ENCODE data around the gene PRKAG2.

The PRKAG2 gene

DNA sequence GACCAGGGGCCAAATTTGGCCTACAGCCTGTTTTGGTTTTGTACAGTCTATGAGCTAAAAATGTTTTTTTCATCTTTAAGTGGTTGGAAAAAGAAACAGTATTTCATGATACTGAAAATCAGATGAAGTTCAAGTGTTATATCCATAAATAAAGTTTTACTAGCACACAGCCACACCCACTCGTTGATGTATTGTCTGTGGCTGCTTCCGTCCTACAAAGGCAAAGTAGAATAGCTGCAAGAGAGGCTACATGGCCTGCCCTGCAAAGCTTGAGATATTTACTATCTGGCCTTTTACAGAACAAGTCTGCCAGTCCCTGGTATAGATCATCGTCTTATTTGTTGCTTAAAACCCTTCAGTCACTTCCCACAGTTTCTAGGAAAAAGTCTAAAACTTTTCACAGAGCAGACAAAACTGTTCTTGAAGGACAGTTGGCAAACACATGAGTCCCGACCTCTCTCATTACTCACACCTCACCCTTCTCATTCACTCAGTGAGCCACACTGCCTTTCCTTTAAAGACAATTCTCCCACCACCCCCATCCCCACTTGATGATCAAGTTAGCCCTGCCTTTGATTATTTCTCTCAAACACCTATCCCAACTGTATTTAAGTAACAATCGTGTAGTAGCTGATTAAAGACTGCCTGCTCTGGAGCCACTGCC is 367.1 kb downstream of the PRKAG2 start:
- no peak for DNase-seq

DNA sequence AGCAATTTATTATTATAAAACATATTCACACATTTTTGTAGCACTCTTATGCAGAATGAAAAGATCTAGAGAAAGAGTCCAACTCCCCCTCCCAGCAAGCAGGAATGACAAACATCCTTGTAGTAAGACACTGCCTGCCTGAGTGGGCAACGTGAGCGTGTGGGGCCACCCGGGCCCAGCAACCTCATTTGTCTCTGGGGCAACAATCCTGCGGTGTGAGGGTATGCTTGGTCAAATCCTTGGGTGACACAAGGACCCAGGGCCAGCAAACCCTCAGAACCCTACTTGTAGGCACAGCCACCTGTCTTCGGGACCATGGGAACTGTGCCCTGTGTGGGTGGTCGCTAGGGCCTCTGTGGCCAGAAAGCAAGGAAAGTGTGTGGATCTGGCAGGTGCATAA is 367.9 kb downstream of the PRKAG2 start:
- no peak for DNase-seq

DNA sequence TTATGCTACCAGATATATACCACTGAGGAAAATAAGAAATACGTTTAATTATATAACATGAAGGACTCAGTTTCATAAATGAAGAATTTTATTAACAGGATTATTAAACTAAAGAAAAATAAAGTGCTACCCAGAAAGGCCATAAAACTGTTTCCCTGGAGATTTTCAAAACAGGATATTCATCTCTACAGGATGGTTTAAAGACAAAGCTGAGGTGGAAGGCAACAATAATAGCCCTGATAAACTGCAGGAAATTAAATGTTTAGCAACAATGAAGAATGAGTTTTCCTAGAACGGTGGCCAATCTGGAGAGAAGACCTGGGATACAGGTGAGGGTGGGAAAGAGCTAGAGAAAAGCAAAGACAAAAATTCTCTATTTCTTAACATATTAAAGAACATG is 369.1 kb downstream of the PRKAG2 start:
- no peak for DNase-seq

DNA sequence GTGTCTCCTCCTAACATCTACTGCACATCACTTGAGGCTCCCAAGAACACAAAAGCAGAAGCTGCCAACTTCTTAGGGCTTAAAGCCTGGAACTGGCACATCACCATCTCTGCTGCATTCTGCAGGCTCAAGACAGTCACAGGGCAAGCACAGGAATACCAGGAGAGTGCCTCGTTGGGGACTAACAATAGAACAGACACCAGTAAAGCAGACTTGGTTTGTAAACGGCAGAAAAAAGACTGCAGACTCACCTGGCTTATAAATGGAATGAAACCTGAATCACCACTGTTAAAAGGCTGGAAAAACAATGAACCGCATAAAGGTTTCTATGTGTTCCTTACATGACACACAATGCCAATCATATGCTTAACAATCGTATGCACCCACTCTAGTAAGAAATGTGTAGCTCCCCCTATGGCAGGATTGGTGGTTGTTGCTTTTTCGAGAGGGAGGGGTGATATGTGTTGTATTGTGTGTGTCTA is 370.0 kb downstream of the PRKAG2 start:
- peak in 5 of 14 donors; percentile 10 to 51 (median 24) for DNase-seq
